Nephron progenitor cell (in vitro differentiated cells): ENCODE measurements around the gene FAH.

Experiments used
- DNase-seq: peaks from one replicate; pipeline ENCODE4 v3.0.0; 2021
- H3K27ac Mint-ChIP-seq: 2 replicates; pipeline ENCODE4 v1.8.0; 2021; ENCODE audit warnings: mild to moderate bottlenecking, moderate library complexity, mixed read lengths
- H3K27me3 Mint-ChIP-seq: 2 replicates; pipeline ENCODE4 v1.8.0; 2021; ENCODE audit warnings: mild to moderate bottlenecking, low read depth, mixed read lengths; ENCODE audit not compliant: poor library complexity
- H3K36me3 Mint-ChIP-seq: 2 replicates; pipeline ENCODE4 v1.8.0; 2021; ENCODE audit warnings: low read depth, mixed read lengths
- H3K4me1 Mint-ChIP-seq: 2 replicates; pipeline ENCODE4 v1.8.0; 2021; ENCODE audit warnings: mixed read lengths
- H3K4me3 Mint-ChIP-seq: 2 replicates; pipeline ENCODE4 v1.8.0; 2021; ENCODE audit warnings: mild to moderate bottlenecking, moderate library complexity, mixed read lengths
- H3K9me3 Mint-ChIP-seq: 2 replicates; pipeline ENCODE4 v1.8.0; 2021; ENCODE audit warnings: mild to moderate bottlenecking, moderate library complexity, mixed read lengths
- CTCF ChIP-seq: fragments of 200-600 bp; sonication (generic); IDR thresholded peaks from 2 replicates; pipeline ENCODE4 v1.5.0; 2021; ENCODE audit warnings: antibody characterized with exemption

The FAH gene

GRCh38 chr15:80210611-80211573, 58.1 kb downstream of the FAH start:
- no peak for TF ChIP-seq CTCF
- peaks cover 12% of the 10 kb centered on the region for H3K27me3 Mint-ChIP-seq
- peaks cover 15% of the 10 kb centered on the region for H3K9me3 Mint-ChIP-seq
- H3K4me3 Mint-ChIP-seq = no peak overlapping the region
- H3K36me3 Mint-ChIP-seq = no peaks in the 10 kb centered on the region
- no peak overlapping the region for H3K27ac Mint-ChIP-seq
- H3K4me1 Mint-ChIP-seq = peaks cover 6% of the 10 kb centered on the region
- DNase-seq = no peak

GRCh38 chr15:80211976-80212375, 59.2 kb downstream of the FAH start:
- Mint-ChIP-seq H3K9me3 (peaks cover 15% of the 10 kb centered on the region), H3K27ac (no peak overlapping the region), H3K27me3 (peaks cover 14% of the 10 kb centered on the region), H3K4me3 (no peak overlapping the region), H3K4me1 (peaks cover 6% of the 10 kb centered on the region), H3K36me3 (no peaks in the 10 kb centered on the region)
- no peak for DNase-seq
- no peak for TF ChIP-seq CTCF

GRCh38 chr15:80214910-80215309, 62.1 kb downstream of the FAH start:
- H3K36me3 Mint-ChIP-seq = no peaks in the 10 kb centered on the region
- no peak for TF ChIP-seq CTCF
- H3K9me3 Mint-ChIP-seq = peaks cover 15% of the 10 kb centered on the region
- peaks cover 6% of the 10 kb centered on the region for H3K4me1 Mint-ChIP-seq
- H3K27ac Mint-ChIP-seq = no peak overlapping the region
- DNase-seq = no peak
- peaks cover 9% of the 10 kb centered on the region for H3K27me3 Mint-ChIP-seq
- no peak overlapping the region for H3K4me3 Mint-ChIP-seq

GRCh38 chr15:80216141-80216540, 63.3 kb downstream of the FAH start:
- Mint-ChIP-seq H3K4me3 (no peak overlapping the region), H3K4me1 (peaks cover 3% of the 10 kb centered on the region), H3K36me3 (no peaks in the 10 kb centered on the region), H3K27me3 (peaks cover 6% of the 10 kb centered on the region), H3K9me3 (peaks cover 15% of the 10 kb centered on the region), H3K27ac (no peak overlapping the region)
- TF ChIP-seq CTCF = no peak
- DNase-seq = no peak

GRCh38 chr15:80216911-80217310, 64.1 kb downstream of the FAH start:
- Mint-ChIP-seq H3K9me3 (peaks cover 15% of the 10 kb centered on the region), H3K27ac (no peak overlapping the region), H3K4me3 (no peak overlapping the region), H3K36me3 (no peaks in the 10 kb centered on the region), H3K27me3 (peaks cover 6% of the 10 kb centered on the region), H3K4me1 (no peaks in the 10 kb centered on the region)
- no peak for TF ChIP-seq CTCF
- no peak for DNase-seq
